Stomach smooth muscle (tissue), 2 donors: ENCODE data around the gene NEK10.

Experiments
- H3K27ac ChIP-seq: one replicate; pipeline ENCODE4 v1.7.0; 2013; ENCODE audit warnings: mild to moderate bottlenecking, low read length, inconsistent platforms
- H3K27me3 ChIP-seq, 2 donors: one replicate each; pipeline ENCODE4 v1.7.0; 2013; ENCODE audit warnings: low read length in 2 of 2; ENCODE audit not compliant: insufficient read depth in 2 of 2, control insufficient read depth in 1 of 2
- H3K36me3 ChIP-seq, 2 donors: one replicate each; pipeline ENCODE4 v1.7.0; 2013; ENCODE audit warnings: low read length in 2 of 2; ENCODE audit not compliant: control insufficient read depth in 2 of 2, insufficient read depth in 2 of 2
- H3K4me1 ChIP-seq: one replicate; pipeline ENCODE4 v1.7.0; 2013; ENCODE audit warnings: low read length; ENCODE audit not compliant: control insufficient read depth, insufficient read depth
- H3K4me3 ChIP-seq, 2 donors: one replicate each; pipeline ENCODE4 v1.7.0; 2013; ENCODE audit warnings: low read length in 2 of 2
- H3K9ac ChIP-seq, 2 donors: one replicate each; pipeline ENCODE4 v1.7.0; 2013; ENCODE audit warnings: low read length in 2 of 2, mild to moderate bottlenecking in 1 of 2
- H3K9me3 ChIP-seq, 2 donors: one replicate each; pipeline ENCODE4 v1.7.0; 2013; ENCODE audit warnings: low read length in 2 of 2; ENCODE audit not compliant: control insufficient read depth in 2 of 2
- donor health status: healthy.
- donor health status: Pancreatic carcinoma.

NEK10 gene

GRCh38 chr3:27110020-27110419 is 259.2 kb downstream of the NEK10 start:
- Histone ChIP-seq H3K27ac (no peak overlapping the region), H3K9me3 (no peaks in the 10 kb centered on the region), H3K9ac (no peak overlapping the region), H3K36me3 (no peaks in the 10 kb centered on the region), H3K4me1 (no peaks in the 10 kb centered on the region), H3K27me3 (no peaks in the 10 kb centered on the region), H3K4me3 (no peak overlapping the region)

GRCh38 chr3:27108322-27108721 is 260.9 kb downstream of the NEK10 start:
- H3K9me3 ChIP-seq, result no peaks in the 10 kb centered on the region
- no peaks in the 10 kb centered on the region for H3K27me3 ChIP-seq
- H3K4me1 ChIP-seq, result no peaks in the 10 kb centered on the region
- no peaks in the 10 kb centered on the region for H3K36me3 ChIP-seq
- no peak overlapping the region for H3K9ac ChIP-seq
- no peak overlapping the region for H3K4me3 ChIP-seq
- H3K27ac ChIP-seq, result no peak overlapping the region

- Histone ChIP-seq H3K36me3 (no peaks in the 10 kb centered on the region), H3K4me3 (no peak overlapping the region), H3K9me3 (no peaks in the 10 kb centered on the region), H3K9ac (no peak overlapping the region), H3K4me1 (no peaks in the 10 kb centered on the region), H3K27me3 (no peaks in the 10 kb centered on the region), H3K27ac (no peak overlapping the region)
Measured at GRCh38 chr3:27105904-27106303, 263.3 kb downstream of the NEK10 start.

- Histone ChIP-seq H3K9ac (no peak overlapping the region), H3K27me3 (no peaks in the 10 kb centered on the region), H3K9me3 (peaks cover 0 to 2% of the 10 kb centered on the region in 2 donors), H3K4me3 (no peak overlapping the region), H3K27ac (no peak overlapping the region), H3K36me3 (no peaks in the 10 kb centered on the region), H3K4me1 (no peaks in the 10 kb centered on the region)
Measured at GRCh38 chr3:27097182-27097581, 272.0 kb downstream of the NEK10 start.

GRCh38 chr3:27095553-27096222 is 273.5 kb downstream of the NEK10 start:
- no peaks in the 10 kb centered on the region for H3K27me3 ChIP-seq
- H3K9ac ChIP-seq, result no peak overlapping the region
- peaks cover 0 to 2% of the 10 kb centered on the region in 2 donors for H3K9me3 ChIP-seq
- H3K4me1 ChIP-seq, result no peaks in the 10 kb centered on the region
- H3K36me3 ChIP-seq, result no peaks in the 10 kb centered on the region
- H3K27ac ChIP-seq, result no peak overlapping the region
- no peak overlapping the region for H3K4me3 ChIP-seq

GRCh38 chr3:27094721-27095120 is 274.5 kb downstream of the NEK10 start:
- Histone ChIP-seq H3K4me1 (no peaks in the 10 kb centered on the region), H3K9ac (no peak overlapping the region), H3K27me3 (no peaks in the 10 kb centered on the region), H3K4me3 (no peak overlapping the region), H3K27ac (no peak overlapping the region), H3K9me3 (peaks cover 0 to 2% of the 10 kb centered on the region in 2 donors), H3K36me3 (no peaks in the 10 kb centered on the region)

- Histone ChIP-seq H3K9ac (no peak overlapping the region), H3K9me3 (peaks cover 0 to 2% of the 10 kb centered on the region in 2 donors), H3K4me1 (no peaks in the 10 kb centered on the region), H3K27me3 (no peaks in the 10 kb centered on the region), H3K27ac (no peak overlapping the region), H3K4me3 (no peak overlapping the region), H3K36me3 (no peaks in the 10 kb centered on the region)
Measured at GRCh38 chr3:27093771-27094170, 275.4 kb downstream of the NEK10 start.

GRCh38 chr3:27090275-27091041 is 278.7 kb downstream of the NEK10 start:
- no peaks in the 10 kb centered on the region for H3K36me3 ChIP-seq
- no peak overlapping the region for H3K9ac ChIP-seq
- no peaks in the 10 kb centered on the region for H3K27me3 ChIP-seq
- no peaks in the 10 kb centered on the region for H3K9me3 ChIP-seq
- H3K27ac ChIP-seq, result no peak overlapping the region
- H3K4me3 ChIP-seq, result no peak overlapping the region
- H3K4me1 ChIP-seq, result no peaks in the 10 kb centered on the region

GRCh38 chr3:27089645-27090044 is 279.5 kb downstream of the NEK10 start:
- no peaks in the 10 kb centered on the region for H3K36me3 ChIP-seq
- H3K9me3 ChIP-seq, result no peaks in the 10 kb centered on the region
- no peak overlapping the region for H3K27ac ChIP-seq
- no peaks in the 10 kb centered on the region for H3K4me1 ChIP-seq
- H3K27me3 ChIP-seq, result no peaks in the 10 kb centered on the region
- H3K4me3 ChIP-seq, result no peak overlapping the region
- H3K9ac ChIP-seq, result no peak overlapping the region

GRCh38 chr3:27089068-27089467 is 280.1 kb downstream of the NEK10 start:
- Histone ChIP-seq H3K9me3 (no peaks in the 10 kb centered on the region), H3K36me3 (no peaks in the 10 kb centered on the region), H3K9ac (no peak overlapping the region), H3K4me1 (no peaks in the 10 kb centered on the region), H3K27ac (no peak overlapping the region), H3K27me3 (no peaks in the 10 kb centered on the region), H3K4me3 (no peak overlapping the region)
